Fibroblast of lung (primary cell): ENCODE data around the gene KRT32.

Experiments used
- EZH2 ChIP-seq: IDR thresholded peaks from 2 replicates; pipeline ENCODE4 v1.5.1; 2012; ENCODE audit warnings: low read length, control low read depth, mild to moderate bottlenecking; ENCODE audit errors: missing control alignments
- TF ChIP-seq, protein P1 (sequence below), 2 donors: IDR thresholded peaks in 1 of 2; conservative IDR thresholded peaks in 1 of 2; 1 replicate in 1 of 2; 2 replicates in 1 of 2; pipeline ENCODE4 v1.5.1; 2011 to 2012; ENCODE audit warnings: low read length in 2 of 2, control low read depth in 1 of 2, inconsistent platforms in 1 of 2, low read depth in 1 of 2, mild to moderate bottlenecking in 1 of 2

DNA sequence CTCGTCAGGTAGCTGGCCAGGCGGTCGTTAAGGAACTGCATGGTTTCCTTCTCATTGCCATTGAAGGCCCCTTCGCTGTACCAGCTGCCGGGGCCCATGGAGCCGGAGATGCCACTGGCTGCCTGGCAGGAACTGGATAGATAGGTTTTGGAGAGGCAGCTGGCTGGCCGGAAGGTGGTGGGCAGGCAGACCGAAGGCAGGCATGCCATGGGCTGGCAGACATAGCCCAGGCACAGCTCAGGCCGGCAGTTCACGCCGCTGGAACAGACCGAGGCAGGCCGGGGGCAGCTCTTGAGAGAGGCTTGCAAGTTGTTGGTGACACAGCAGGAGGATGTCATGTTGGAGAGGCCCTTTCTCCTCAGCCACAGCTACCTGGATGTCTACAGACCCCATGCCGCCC, at the start of gene KRT32:
- TF ChIP-seq, protein P1, sequence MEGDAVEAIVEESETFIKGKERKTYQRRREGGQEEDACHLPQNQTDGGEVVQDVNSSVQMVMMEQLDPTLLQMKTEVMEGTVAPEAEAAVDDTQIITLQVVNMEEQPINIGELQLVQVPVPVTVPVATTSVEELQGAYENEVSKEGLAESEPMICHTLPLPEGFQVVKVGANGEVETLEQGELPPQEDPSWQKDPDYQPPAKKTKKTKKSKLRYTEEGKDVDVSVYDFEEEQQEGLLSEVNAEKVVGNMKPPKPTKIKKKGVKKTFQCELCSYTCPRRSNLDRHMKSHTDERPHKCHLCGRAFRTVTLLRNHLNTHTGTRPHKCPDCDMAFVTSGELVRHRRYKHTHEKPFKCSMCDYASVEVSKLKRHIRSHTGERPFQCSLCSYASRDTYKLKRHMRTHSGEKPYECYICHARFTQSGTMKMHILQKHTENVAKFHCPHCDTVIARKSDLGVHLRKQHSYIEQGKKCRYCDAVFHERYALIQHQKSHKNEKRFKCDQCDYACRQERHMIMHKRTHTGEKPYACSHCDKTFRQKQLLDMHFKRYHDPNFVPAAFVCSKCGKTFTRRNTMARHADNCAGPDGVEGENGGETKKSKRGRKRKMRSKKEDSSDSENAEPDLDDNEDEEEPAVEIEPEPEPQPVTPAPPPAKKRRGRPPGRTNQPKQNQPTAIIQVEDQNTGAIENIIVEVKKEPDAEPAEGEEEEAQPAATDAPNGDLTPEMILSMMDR (conservative IDR thresholded peaks at IDR 0.05 in 1 of 2, IDR thresholded peaks at IDR 0.05 in 1 of 2; ENCODE audit: low read depth in 1 of 2, low read length in 2 of 2): no peak
- TF ChIP-seq EZH2: no peak
